ENCODE measurements around the gene CZIB. TPM values are rescaled to one million over a fixed set of nuclear protein-coding genes. Genes with fewer than 3 reads are reported as not detected.

Gene CZIB
- total and polyA plus RNA-seq, 2 of the 13 experiments (the other 11 are each of a cell fraction or from before 2014, with no cell fraction given): 49.2 to 67.0 TPM

- no peak for TF ChIP-seq NFAT5 (CRISPR knock-in tag; IDR thresholded peaks at IDR 0.05)
- TF ChIP-seq ZNF781 (CRISPR knock-in tag; IDR thresholded peaks at IDR 0.05; ENCODE audit: borderline replicate concordance, not compliant biosample characterization): no peak
- no peak for TF ChIP-seq PAF1 (CRISPR knock-in tag; IDR thresholded peaks at IDR 0.05)
- no peak for TF ChIP-seq IKZF4 (CRISPR knock-in tag; IDR thresholded peaks at IDR 0.05; ENCODE audit: borderline replicate concordance, low read depth, not compliant biosample characterization)
- no peak for TF ChIP-seq HNRNPLL (IDR thresholded peaks at IDR 0.05; ENCODE audit: low read depth, low read length, poor library complexity, severe bottlenecking)
- peak; percentile 58; the same call in 1 of the 2 replicates for TF ChIP-seq ZNF644 (CRISPR knock-in tag; IDR thresholded peaks at IDR 0.05; ENCODE audit: low read depth)
- no peak for TF ChIP-seq AFF4 (CRISPR knock-in tag; IDR thresholded peaks at IDR 0.05)
- 0 out of 2 replicates have a peak, but pooled peaks have one; percentile 50 for TF ChIP-seq ZBTB38 (CRISPR knock-in tag; IDR thresholded peaks at IDR 0.05)
- TF ChIP-seq SMARCC2 (IDR thresholded peaks at IDR 0.05): no peak
- no peak for TF ChIP-seq LRRFIP1 (CRISPR knock-in tag; conservative IDR thresholded peaks at IDR 0.05)
- no peak; the same call in 1 of the 2 replicates for TF ChIP-seq ZNF710 (CRISPR knock-in tag; IDR thresholded peaks at IDR 0.05; ENCODE audit: borderline replicate concordance)
- TF ChIP-seq ZNF101 (CRISPR knock-in tag; IDR thresholded peaks at IDR 0.05; ENCODE audit: borderline replicate concordance, low read depth): no peak
- TF ChIP-seq MBD4 (IDR thresholded peaks at IDR 0.05; ENCODE audit: borderline replicate concordance, low read length): no peak
These were observed 37.1 kb downstream of the CZIB start (continued) for GRCh38 chr1:53183095-53183990.

All from HepG2 (cell line).